ENCODE measurements around the gene LRP11.
"Not testable (repeated sequence)": the region's sequence is repeated elsewhere in the genome, so short reads cannot be mapped to it uniquely, and the experiment has no call there.

Gene LRP11

GRCh38 chr6:149897855-149898744 is 33.9 kb upstream of the LRP11 start, which contains the start of gene RAET1E:
Gene RAET1E, minus strand, starts transcription at chr6:149898113. Its CDS starts 7,212 bp downstream, at chr6:149890901.
- DNase-seq = no peak

GRCh38 chr6:149897015-149897697 is 33.0 kb upstream of the LRP11 start:
- DNase-seq = no peak

- no peak for DNase-seq
Measured at GRCh38 chr6:149896491-149896890, 32.3 kb upstream of the LRP11 start.

- DNase-seq = peak; percentile 18
Measured at GRCh38 chr6:149895833-149896271, 31.7 kb upstream of the LRP11 start.

DNA sequence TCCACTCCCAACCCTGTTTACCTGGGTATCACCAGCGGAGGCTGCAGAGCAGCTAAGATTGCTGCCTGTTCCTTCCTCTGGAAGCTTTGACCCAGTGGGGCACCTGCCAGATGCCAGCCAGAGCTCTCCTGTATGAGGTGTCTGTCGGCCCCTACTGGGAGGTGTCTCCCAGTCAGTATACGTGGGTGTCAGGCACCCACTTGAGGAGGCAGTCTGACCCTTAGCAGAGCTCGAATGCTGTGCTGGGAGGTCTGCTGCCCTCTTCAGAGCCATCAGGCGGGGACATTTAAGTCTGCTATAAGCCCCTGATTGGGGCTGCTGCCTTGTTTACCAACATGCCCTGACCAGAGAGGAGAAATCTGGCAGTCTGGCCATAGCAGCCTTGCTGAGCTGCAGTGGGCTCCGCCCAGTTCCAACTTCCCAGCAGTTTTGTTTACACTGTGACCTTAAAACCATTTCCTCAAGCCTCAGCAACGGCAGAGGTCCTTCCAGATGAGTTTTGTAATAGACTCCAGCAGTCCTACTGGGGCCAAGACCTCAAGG is 31.0 kb upstream of the LRP11 start:
- no peak for DNase-seq

DNA sequence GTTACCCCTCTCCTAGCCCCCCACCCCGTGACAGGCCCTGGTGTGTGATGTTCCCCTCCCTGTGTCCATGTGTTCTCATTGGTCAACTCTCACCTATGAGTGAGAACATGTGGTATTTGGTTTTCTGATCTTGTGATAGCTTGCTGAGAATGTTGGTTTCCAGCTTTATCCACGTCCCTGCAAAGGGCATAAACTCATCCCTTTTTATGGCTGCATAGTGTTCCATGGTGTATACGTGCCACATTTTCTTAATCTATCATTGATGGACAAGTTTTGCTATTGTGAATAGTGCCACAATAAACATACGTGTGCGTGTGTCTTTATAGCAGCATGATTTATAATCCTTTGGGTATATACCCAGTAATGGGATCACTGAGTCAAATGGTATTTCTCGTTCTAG is 27.7 kb upstream of the LRP11 start:
- not testable (repeated sequence) for DNase-seq

DNA sequence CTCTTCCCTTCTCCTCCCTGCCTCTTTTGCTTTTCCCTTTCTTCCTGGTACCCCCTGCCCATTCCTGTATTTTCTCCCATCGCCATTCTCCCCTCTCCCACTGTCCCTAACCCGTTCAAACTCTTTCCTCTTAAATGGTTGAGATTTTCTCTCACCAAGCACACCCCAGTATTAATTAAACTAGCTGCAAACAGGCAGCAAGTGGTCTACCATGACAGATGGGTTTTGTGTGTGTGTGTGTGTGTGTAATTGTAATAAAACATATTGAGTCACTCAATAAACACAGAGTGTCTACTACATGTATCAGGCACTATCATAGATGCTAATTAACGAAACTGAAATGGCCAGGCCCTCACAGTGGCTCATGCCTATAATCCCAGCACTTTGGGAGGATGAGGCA is 27.1 kb upstream of the LRP11 start:
- no peak for DNase-seq

DNA sequence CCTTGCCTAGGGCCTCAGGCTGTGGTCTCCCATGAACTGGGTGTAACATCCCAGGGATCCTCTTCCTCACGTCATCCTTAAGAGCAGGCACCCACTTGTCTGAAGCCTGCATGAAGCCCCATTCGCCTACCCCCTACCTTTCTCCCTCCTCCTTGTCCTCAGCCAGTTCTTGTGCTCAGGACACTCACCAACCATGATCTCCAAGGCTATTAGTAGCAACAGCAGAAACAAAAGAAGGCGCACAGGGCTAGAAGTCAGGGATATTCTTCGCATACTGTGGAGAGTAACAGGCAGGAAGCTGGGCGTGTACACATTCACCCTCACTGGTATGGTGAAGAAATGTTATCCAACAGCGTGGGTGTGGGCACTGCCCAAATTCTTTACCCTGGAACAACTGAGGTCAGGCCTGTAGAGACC is 26.5 kb upstream of the LRP11 start:
- DNase-seq = no peak

- no peak for DNase-seq
Measured at GRCh38 chr6:149889326-149889725, 25.2 kb upstream of the LRP11 start.

GRCh38 chr6:149888659-149889058 is 24.5 kb upstream of the LRP11 start:
- no peak for DNase-seq

GRCh38 chr6:149888093-149888492 is 23.9 kb upstream of the LRP11 start:
- DNase-seq = no peak

GRCh38 chr6:149887343-149887742 is 23.2 kb upstream of the LRP11 start:
- DNase-seq = no peak

GRCh38 chr6:149885888-149886287 is 21.7 kb upstream of the LRP11 start:
- no peak for DNase-seq

DNA sequence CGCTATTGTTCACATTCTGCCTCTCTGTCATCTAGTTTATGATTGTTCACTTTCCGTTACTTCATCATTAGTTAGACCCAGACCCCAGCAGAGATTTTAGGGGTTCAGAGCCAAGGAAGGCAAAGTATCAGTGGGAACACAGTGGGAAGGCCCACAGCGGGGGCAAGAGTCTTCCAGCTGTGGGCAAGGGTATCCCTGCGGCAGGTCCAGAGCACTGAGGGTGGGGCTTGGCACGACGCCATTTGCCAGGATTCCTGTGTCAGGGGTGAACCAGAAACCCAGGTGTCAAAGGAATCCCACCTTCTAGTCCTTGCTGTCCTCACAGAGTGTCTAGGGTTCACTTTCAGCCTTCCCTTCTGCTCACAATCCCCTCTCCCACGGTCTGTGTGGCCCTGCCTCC is 20.5 kb upstream of the LRP11 start:
- no peak for DNase-seq

DNA sequence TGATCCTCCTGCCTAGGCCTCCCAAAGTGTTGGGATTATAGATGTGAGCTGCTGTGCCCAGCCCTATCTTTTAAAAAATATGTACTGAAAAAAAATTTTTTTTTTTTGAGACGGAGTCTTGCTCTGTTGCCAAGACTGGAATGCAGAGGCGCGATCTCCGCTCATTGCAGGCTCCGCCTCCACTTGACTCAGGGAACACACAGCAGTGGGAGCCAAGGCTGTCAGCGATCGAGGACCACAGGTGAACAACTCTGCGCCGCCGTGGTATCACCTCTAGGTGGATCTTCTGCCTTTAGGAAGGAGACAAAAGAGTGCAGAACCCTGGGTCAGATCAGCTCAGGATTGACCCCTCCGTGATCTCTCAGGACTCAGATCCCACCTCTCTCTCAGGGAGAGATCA is 20.1 kb upstream of the LRP11 start:
- no peak for DNase-seq

- DNase-seq = no peak
Measured at GRCh38 chr6:149881860-149882259, 17.7 kb upstream of the LRP11 start.

GRCh38 chr6:149881066-149881766 is 17.1 kb upstream of the LRP11 start:
- no peak for DNase-seq

DNA sequence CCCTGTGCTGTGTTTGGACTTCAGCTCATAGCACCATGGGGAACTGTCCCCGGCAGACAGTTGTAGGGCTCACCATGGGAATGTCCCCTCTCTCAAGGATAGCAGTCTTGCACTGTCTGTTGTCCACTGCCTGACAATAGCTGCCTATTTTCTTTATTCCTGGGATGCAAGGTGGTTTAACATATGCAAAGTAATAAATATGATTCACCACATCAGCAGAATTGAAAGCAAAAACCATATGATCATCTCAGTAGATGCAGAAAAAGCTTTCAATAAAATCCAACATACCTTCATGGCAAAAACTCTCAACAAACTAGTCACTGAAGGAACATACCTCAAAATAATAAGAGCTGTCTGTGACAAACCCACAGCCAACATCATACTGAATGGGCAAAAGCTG is 13.5 kb upstream of the LRP11 start:
- no peak for DNase-seq

GRCh38 chr6:149876241-149876933 is 12.2 kb upstream of the LRP11 start:
- DNase-seq = no peak

GRCh38 chr6:149872233-149872632 is 8.1 kb upstream of the LRP11 start:
- DNase-seq = no peak

DNA sequence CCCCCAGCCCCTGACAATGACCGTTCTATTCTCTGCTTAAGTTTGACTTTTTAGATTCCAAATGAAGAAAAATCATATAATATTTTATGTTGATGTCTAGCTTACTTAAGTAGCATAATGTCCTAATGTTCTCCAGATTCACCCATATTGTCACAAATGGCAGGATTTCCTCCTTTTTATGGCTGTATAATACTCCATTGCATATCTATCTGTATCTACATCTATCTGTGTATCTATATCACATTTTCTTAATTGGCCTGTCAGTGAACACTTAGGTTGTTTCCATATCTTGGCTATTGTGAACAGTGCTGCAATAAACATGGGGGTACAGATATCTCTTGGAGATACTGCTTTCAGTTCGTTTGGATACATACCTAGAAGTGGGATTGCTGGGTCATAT is 7.0 kb upstream of the LRP11 start:
- no peak for DNase-seq

- DNase-seq = no peak
Measured at GRCh38 chr6:149869275-149869892, 5.2 kb upstream of the LRP11 start.

Data from activated T-cell treated with anti-CD3 and anti-CD28 coated beads for 4 hours (primary cell).